GM23248 (cell line): ENCODE results near the gene UCN2. TPM values are rescaled to one million over a fixed set of nuclear protein-coding genes. Genes with fewer than 3 reads are reported as not detected.

Experiments
- DNase-seq: peaks from one replicate; pipeline ENCODE4 v3.0.0-alpha.2; 2015
- H2AFZ ChIP-seq: fragments of 200-600 bp; sonication (generic); 2 replicates; pipeline ENCODE4 v1.6.1; 2016; ENCODE audit warnings: antibody characterized with exemption
- H3F3A ChIP-seq: fragments of 200-600 bp; sonication (generic); 2 replicates; pipeline ENCODE4 v1.6.1; 2016; ENCODE audit warnings: mild to moderate bottlenecking, antibody characterized with exemption, mixed run types; ENCODE audit not compliant: insufficient read depth
- H3K27ac ChIP-seq: fragments of 200-600 bp; sonication (generic); 2 replicates; pipeline ENCODE4 v1.5.1; 2016; ENCODE audit warnings: mild to moderate bottlenecking
- H3K27me3 ChIP-seq: fragments of 200-600 bp; sonication (generic); replicated peaks from 2 replicates; pipeline ENCODE4 v1.6.1; 2016; ENCODE audit warnings: mild to moderate bottlenecking; ENCODE audit not compliant: insufficient read depth
- H3K36me3 ChIP-seq: fragments of 200-600 bp; sonication (generic); 2 replicates; pipeline ENCODE4 v1.6.1; 2016; ENCODE audit warnings: low read depth, mild to moderate bottlenecking
- H3K4me1 ChIP-seq: fragments of 200-600 bp; sonication (generic); 2 replicates; pipeline ENCODE4 v1.6.1; 2016; ENCODE audit warnings: mild to moderate bottlenecking; ENCODE audit not compliant: insufficient read depth
- H3K4me2 ChIP-seq: fragments of 200-600 bp; sonication (generic); one replicate; pipeline ENCODE4 v1.6.1; 2016; ENCODE audit warnings: mild to moderate bottlenecking; ENCODE audit not compliant: unreplicated experiment
- H3K4me3 ChIP-seq: fragments of 200-600 bp; sonication (generic); 2 replicates; pipeline ENCODE4 v1.5.1; 2016; ENCODE audit warnings: mild to moderate bottlenecking
- H3K79me2 ChIP-seq: fragments of 200-600 bp; sonication (generic); 2 replicates; pipeline ENCODE4 v1.6.1; 2016; ENCODE audit warnings: mild to moderate bottlenecking; ENCODE audit not compliant: insufficient read depth
- H3K9ac ChIP-seq: fragments of 200-600 bp; sonication (generic); 2 replicates; pipeline ENCODE4 v1.6.1; 2016; ENCODE audit warnings: mild to moderate bottlenecking
- H3K9me2 ChIP-seq: fragments of 200-600 bp; sonication (generic); 2 replicates; pipeline ENCODE4 v1.6.1; 2016; ENCODE audit warnings: mixed run types, mild to moderate bottlenecking, moderate library complexity; ENCODE audit not compliant: insufficient read depth
- H3K9me3 ChIP-seq: fragments of 200-600 bp; sonication (generic); one replicate; pipeline ENCODE4 v1.6.1; 2017; ENCODE audit warnings: low read depth
- H4K20me1 ChIP-seq: fragments of 200-600 bp; sonication (generic); 2 replicates; pipeline ENCODE4 v1.6.0; 2016; ENCODE audit not compliant: insufficient read depth
- EZH2 ChIP-seq: fragments of 200-600 bp; sonication (generic); IDR thresholded peaks from 2 replicates; pipeline ENCODE4 v1.6.1; 2018; ENCODE audit warnings: antibody characterized with exemption, mild to moderate bottlenecking; ENCODE audit not compliant: insufficient read depth, poor library complexity, severe bottlenecking
- EZH2phosphoT487 ChIP-seq: fragments of 200-600 bp; sonication (generic); IDR thresholded peaks from 2 replicates; pipeline ENCODE4 v1.6.1; 2018; ENCODE audit warnings: antibody characterized with exemption, moderate library complexity, mild to moderate bottlenecking, low read depth; ENCODE audit not compliant: insufficient read depth
- WGBS, 2 experiments: methylation state at CpG; one replicate each; pipeline ENCODE4 v1.1.6; 2015 to 2017; ENCODE audit warnings: low lambda C conversion rate in 2 of 2, low coverage in 1 of 2; ENCODE audit errors: missing lambda C conversion rate in 2 of 2; 5-methylcytosine and 5-hydroxymethylcytosine counted together
- in situ Hi-C: fragments of 300-500 bp; cut with MboI; formaldehyde crosslinking; loops from 2 replicates; pipeline ENCODE4 v1.15.0; 2020
- polyA plus RNA-seq: library from polyadenylated mRNA; unstranded; fragments of >200 nt; fragmentation: Nextera tagmentation; extraction: Ambion mirVana; gene quantifications from 2 replicates; pipeline ENCODE4 v1.2.1, GENCODE V29; 2016
- total RNA-seq: library from RNA; depleted of rRNA; stranded (reverse); fragments of >200 nt; shearing (Covaris generic); gene quantifications from 2 replicates; pipeline ENCODE4 v1.2.3, GENCODE V29; 2014

UCN2 gene
- total and polyA plus RNA-seq, 2 experiments from 2014 or later: 0.45 to 0.86 TPM

DNA sequence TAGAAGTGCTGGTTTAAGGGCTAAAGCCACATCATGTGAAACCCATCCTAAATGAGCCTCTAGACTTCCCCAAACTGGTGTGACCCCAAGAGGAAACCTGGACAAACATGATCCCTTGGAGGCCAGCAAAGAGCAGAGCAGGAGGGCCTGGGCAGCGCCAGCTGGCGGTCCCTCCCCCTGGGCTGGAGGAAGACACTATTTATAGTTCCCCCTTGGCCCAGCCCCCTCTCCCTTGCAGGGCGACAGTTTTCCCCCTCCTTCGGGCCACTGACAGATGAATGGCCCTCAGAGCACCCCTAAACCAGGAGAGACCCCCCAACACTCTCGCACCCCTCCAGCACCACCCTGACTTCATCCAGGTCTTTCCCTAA lies 2.9 kb downstream of the UCN2 start:
- Histone ChIP-seq H3K9me3 (no peaks in the 10 kb centered on the region), H2AFZ (peak overlapping the region; percentile 71), H3K9me2 (no peaks in the 10 kb centered on the region), H3K27ac (peak overlapping the region; percentile 36; the same call in 1 of the 2 replicates), H3K27me3 (no peaks in the 10 kb centered on the region), H3K4me3 (peak overlapping the region; percentile 33), H4K20me1 (no peaks in the 10 kb centered on the region), H3K4me1 (peaks cover 48% of the 10 kb centered on the region), H3K4me2 (peak overlapping the region; percentile 43), H3K36me3 (no peaks in the 10 kb centered on the region), H3F3A (peaks cover 8% of the 10 kb centered on the region), H3K79me2 (peaks cover 5% of the 10 kb centered on the region), H3K9ac (peak overlapping the region; percentile 14)
- TF ChIP-seq EZH2phosphoT487: no peak
- TF ChIP-seq EZH2: no peak
- WGBS, 2 experiments: 24 to 30% methylated on average over 4 to 5 of the region's 5 CpGs
- in situ Hi-C loops: no loop called here
- DNase-seq: no peak

DNA sequence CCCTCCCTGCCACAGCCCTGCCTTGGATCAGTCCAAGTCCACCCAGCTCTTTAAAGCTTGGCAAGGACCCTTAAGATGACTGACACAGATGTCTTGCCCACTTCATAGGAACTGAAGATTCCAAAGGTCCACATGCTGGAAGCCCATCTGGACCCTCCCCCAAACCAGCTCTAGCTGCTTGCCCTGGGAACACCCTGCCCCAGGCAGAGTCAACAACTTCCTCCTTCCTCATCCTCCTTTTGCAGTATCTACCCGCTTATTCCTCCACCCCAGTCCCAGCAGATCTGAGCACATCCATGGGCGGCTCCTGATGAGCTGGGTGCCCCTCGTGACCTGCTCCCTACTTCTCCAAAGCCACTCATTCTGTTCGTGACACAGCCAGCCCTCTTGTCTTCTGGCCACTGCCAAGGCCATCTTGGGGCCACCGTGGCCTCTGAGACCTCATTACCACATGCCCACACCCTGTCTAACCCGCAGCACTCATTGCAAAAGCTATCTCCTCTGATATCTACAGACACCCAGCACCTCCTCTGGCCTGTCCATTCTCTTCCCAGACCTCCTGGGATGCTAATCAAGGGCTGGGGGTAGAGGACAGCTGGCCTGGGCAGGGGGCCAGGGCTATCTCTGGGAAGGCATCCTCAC lies 5.0 kb downstream of the UCN2 start:
- H3K27me3 ChIP-seq: no peaks in the 10 kb centered on the region
- no peaks in the 10 kb centered on the region for H3K9me2 ChIP-seq
- no peaks in the 10 kb centered on the region for H4K20me1 ChIP-seq
- TF ChIP-seq EZH2phosphoT487 (no peak), EZH2 (no peak)
- H3F3A ChIP-seq: peaks cover 11% of the 10 kb centered on the region
- no peaks in the 10 kb centered on the region for H3K36me3 ChIP-seq
- in situ Hi-C loops: no loop called here
- H3K79me2 ChIP-seq: peaks cover 10% of the 10 kb centered on the region
- peaks cover 29% of the 10 kb centered on the region for H3K4me1 ChIP-seq
- WGBS, 2 experiments: 72 to 79% methylated on average over 5 to 6 of the region's 6 CpGs
- H3K9ac ChIP-seq: no peak overlapping the region
- no peak overlapping the region for H3K4me3 ChIP-seq
- no peak overlapping the region for H3K27ac ChIP-seq
- DNase-seq: no peak
- H2AFZ ChIP-seq: no peak overlapping the region
- no peak overlapping the region for H3K4me2 ChIP-seq
- H3K9me3 ChIP-seq: no peaks in the 10 kb centered on the region

DNA sequence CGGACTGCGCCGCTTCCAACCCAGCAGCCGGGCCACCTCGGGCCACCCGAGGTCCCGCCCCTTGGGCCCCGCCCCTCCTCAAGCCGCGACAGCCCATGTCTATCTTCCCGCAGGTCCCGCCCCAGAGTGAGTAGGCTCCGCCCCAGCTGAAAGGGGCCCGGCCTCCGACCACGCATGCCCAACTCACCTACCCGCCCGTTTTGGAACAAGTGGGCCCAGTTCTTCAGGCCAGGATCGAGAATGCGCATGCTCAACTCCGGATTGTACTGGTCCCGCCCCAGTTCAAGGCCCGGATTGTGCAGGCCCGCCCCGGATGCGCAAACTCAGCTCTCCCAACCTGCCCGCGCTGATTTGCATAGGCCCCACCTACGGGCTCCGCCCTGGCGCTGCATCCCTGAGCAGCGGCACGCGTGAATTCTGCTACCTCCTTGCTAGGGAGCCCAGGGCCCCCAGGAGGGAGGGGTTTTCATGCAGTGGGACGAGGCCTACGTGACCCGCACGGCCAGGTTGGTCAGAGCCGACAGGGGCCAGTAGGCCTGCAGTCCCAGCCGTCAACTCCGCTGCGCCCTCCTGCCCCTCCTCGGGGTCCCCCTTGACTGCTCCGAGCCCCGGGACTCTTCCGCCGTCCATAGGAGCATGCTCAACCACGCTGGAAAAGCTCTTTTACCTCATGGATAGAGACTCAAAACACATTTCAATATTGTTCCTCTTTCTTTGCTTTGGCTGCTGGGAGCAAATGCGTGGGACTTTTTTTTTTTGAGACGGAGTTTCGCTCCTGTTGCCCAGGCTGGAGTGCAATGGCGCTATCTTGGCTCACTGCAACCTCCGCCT lies 6.6 kb downstream of the UCN2 start, which contains the start of gene PFKFB4:
Gene PFKFB4, minus strand, starts transcription at position 8 of the 831 bp plus-strand sequence. CDS start 26 bp downstream, outside the sequence.
- no peak for TF ChIP-seq EZH2phosphoT487
- no peak for TF ChIP-seq EZH2
- Histone ChIP-seq H3K79me2 (peaks cover 10% of the 10 kb centered on the region), H3K4me2 (peak within 1 kb of the TSS; percentile 78), H2AFZ (peak within 1 kb of the TSS; percentile 66), H4K20me1 (no peaks in the 10 kb centered on the region), H3K4me3 (peak within 1 kb of the TSS; percentile 71), H3F3A (0 out of 2 replicates have a peak, but pooled peaks cover 4% of the 10 kb centered on the region), H3K36me3 (no peaks in the 10 kb centered on the region), H3K9me2 (no peaks in the 10 kb centered on the region), H3K27me3 (no peaks in the 10 kb centered on the region), H3K9me3 (no peaks in the 10 kb centered on the region), H3K9ac (peak within 1 kb of the TSS; percentile 72), H3K4me1 (peaks cover 22% of the 10 kb centered on the region), H3K27ac (peak within 1 kb of the TSS; percentile 39)
- WGBS, 2 experiments: 2% methylated on average over 43 to 52 of the region's 53 CpGs
- peak; percentile 100 for DNase-seq
- in situ Hi-C loops: no loop called here

DNA sequence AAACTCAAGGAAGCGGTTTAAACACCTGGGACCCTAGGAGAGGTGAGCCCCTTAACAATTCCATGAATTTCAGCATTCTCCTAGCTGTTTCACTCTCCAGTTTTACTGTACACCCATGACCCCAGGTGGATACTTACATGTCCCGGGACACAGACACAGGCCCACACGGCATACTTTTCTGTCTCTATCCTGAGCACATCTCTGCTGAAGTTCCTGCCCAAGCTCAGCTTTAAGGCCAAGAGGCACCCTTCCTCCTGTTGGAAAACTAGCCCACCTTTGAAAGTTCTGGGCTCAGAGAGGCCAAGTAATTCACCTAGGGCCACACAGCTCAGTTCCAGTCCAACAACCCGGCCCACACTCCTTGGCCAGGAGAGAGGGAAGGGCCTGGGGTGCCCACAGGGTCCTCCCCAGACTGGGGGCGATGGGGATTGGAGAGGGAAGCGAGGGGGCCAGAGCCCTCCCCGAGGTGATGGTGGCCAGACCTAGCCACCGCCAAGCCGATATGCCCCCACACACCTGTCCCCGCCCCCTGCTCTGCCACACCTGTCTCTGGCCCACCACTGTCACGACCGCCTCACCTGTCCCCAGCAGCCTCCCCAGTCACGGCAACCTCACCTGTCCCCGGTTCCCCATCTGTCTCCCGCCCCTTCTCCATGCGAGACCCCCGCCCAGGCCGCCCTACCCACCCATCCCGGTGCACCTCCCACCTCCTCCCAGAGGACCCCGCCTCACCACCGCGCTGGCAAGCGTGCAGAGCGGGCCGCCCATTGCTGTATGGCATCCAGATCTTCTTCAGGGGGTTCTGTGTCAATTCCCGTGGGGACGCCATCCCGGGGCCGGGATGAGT lies 7.4 kb downstream of the UCN2 start:
- H3K27me3 ChIP-seq: no peaks in the 10 kb centered on the region
- peak overlapping the region; percentile 64 for H2AFZ ChIP-seq
- H3K4me2 ChIP-seq: peak overlapping the region; percentile 78
- H3K27ac ChIP-seq: no peak overlapping the region
- H3K4me3 ChIP-seq: peak overlapping the region; percentile 71
- no peaks in the 10 kb centered on the region for H4K20me1 ChIP-seq
- H3K9ac ChIP-seq: peak overlapping the region; percentile 72
- TF ChIP-seq EZH2phosphoT487 (no peak), EZH2 (no peak)
- in situ Hi-C loops: no loop called here
- no peaks in the 10 kb centered on the region for H3K9me3 ChIP-seq
- no peaks in the 10 kb centered on the region for H3K9me2 ChIP-seq
- 0 out of 2 replicates have a peak, but pooled peaks cover 4% of the 10 kb centered on the region for H3F3A ChIP-seq
- H3K79me2 ChIP-seq: peaks cover 10% of the 10 kb centered on the region
- no peaks in the 10 kb centered on the region for H3K36me3 ChIP-seq
- WGBS, 2 experiments: 18 to 34% methylated on average over 13 to 29 of the region's 29 CpGs
- H3K4me1 ChIP-seq: peaks cover 19% of the 10 kb centered on the region
- DNase-seq: no peak
